Neural cell (in vitro differentiated cells): ENCODE results near the gene TXLNG. TPM values are rescaled to one million over a fixed set of nuclear protein-coding genes. Genes with fewer than 3 reads are reported as not detected.

Source experiments
- H2AFZ ChIP-seq: fragments of 200-600, 300-800 bp; sonication (generic), shearing (Covaris generic); 2 replicates; pipeline ENCODE4 v1.6.0; 2014; ENCODE audit warnings: low read depth, mild to moderate bottlenecking, antibody characterized with exemption, low read length, moderate library complexity
- H3F3A ChIP-seq: fragments of 200-600 bp; shearing (Covaris generic); 2 replicates; pipeline ENCODE4 v1.6.1; 2016; ENCODE audit warnings: mild to moderate bottlenecking, moderate library complexity, mixed read lengths, antibody characterized with exemption, low read length; ENCODE audit not compliant: insufficient read depth, poor library complexity, severe bottlenecking
- H3K27ac ChIP-seq: fragments of 200-600, 300-800 bp; sonication (generic), shearing (Covaris generic); 2 replicates; pipeline ENCODE4 v1.5.1; 2014; ENCODE audit warnings: mild to moderate bottlenecking, low read length, moderate library complexity
- H3K27me3 ChIP-seq: fragments of 300-800, 200-600 bp; sonication (generic), shearing (Covaris generic); 2 replicates; pipeline ENCODE4 v1.6.0; 2014; ENCODE audit warnings: mild to moderate bottlenecking, low read depth, low read length, moderate library complexity; ENCODE audit not compliant: insufficient read depth
- H3K36me3 ChIP-seq: fragments of 300-800, 200-600 bp; sonication (generic), shearing (Covaris generic); 2 replicates; pipeline ENCODE4 v1.5.1; 2014; ENCODE audit warnings: mild to moderate bottlenecking, antibody characterized with exemption, low read length, moderate library complexity; ENCODE audit not compliant: insufficient read depth
- H3K4me2 ChIP-seq: fragments of 300-800, 200-600 bp; sonication (generic), shearing (Covaris generic); 2 replicates; pipeline ENCODE4 v1.6.0; 2014; ENCODE audit warnings: mild to moderate bottlenecking, low read length
- H3K4me3 ChIP-seq: fragments of 300-800, 200-600 bp; sonication (generic), shearing (Covaris generic); 2 replicates; pipeline ENCODE4 v1.5.1; 2014; ENCODE audit warnings: mild to moderate bottlenecking, low read length, moderate library complexity
- H3K79me2 ChIP-seq: fragments of 200-600 bp; shearing (Covaris generic); replicated peaks from 2 replicates; pipeline ENCODE4 v1.6.0; 2014; ENCODE audit warnings: mild to moderate bottlenecking, low read length, moderate library complexity; ENCODE audit not compliant: insufficient read depth
- H3K9ac ChIP-seq: fragments of 300-800, 200-600 bp; sonication (generic), shearing (Covaris generic); 2 replicates; pipeline ENCODE4 v1.6.1; 2016; ENCODE audit warnings: mild to moderate bottlenecking, low read length, mixed read lengths
- H3K9me2 ChIP-seq: fragments of 200-600 bp; shearing (Covaris generic); 2 replicates; pipeline ENCODE4 v1.6.1; 2016; ENCODE audit warnings: mild to moderate bottlenecking, low read length, mixed read lengths; ENCODE audit not compliant: insufficient read depth
- H3K9me3 ChIP-seq: fragments of 200-600, 300-800 bp; sonication (generic), shearing (Covaris generic); 2 replicates; pipeline ENCODE4 v1.6.1; 2016; ENCODE audit warnings: mild to moderate bottlenecking, mixed run types, low read length, moderate library complexity, mixed read lengths
- H4K20me1 ChIP-seq: fragments of 200-600 bp; shearing (Covaris generic); 2 replicates; pipeline ENCODE4 v1.6.1; 2016; ENCODE audit warnings: mild to moderate bottlenecking, mixed run types; ENCODE audit not compliant: insufficient read depth
- EP300 ChIP-seq: fragments of 450-650 bp; conservative IDR thresholded peaks from 2 replicates; pipeline ENCODE4 v1.6.1; 2014; ENCODE audit warnings: antibody characterized with exemption, mild to moderate bottlenecking, moderate library complexity; ENCODE audit not compliant: poor library complexity, severe bottlenecking
- EZH2 ChIP-seq: fragments of 200-600, 300-800 bp; shearing (Covaris generic), sonication (generic); IDR thresholded peaks from 2 replicates; pipeline ENCODE4 v1.6.1; 2014; ENCODE audit warnings: antibody characterized with exemption, low read length, borderline replicate concordance, mild to moderate bottlenecking; ENCODE audit not compliant: insufficient read depth, poor library complexity, severe bottlenecking
- MXI1 ChIP-seq: fragments of 450-650 bp; conservative IDR thresholded peaks from 2 replicates; pipeline ENCODE4 v1.6.1; 2014; ENCODE audit warnings: antibody characterized with exemption, mild to moderate bottlenecking; ENCODE audit not compliant: poor library complexity, severe bottlenecking
- POLR2AphosphoS5 ChIP-seq: IDR thresholded peaks from 2 replicates; pipeline ENCODE4 v1.6.1; 2012
- RAD21 ChIP-seq: fragments of 450-650 bp; conservative IDR thresholded peaks from 2 replicates; pipeline ENCODE4 v1.6.1; 2014; ENCODE audit warnings: antibody characterized with exemption, mild to moderate bottlenecking, moderate library complexity
- SMC3 ChIP-seq: fragments of 450-650 bp; conservative IDR thresholded peaks from 2 replicates; pipeline ENCODE4 v1.6.1; 2014; ENCODE audit warnings: antibody characterized with exemption, mild to moderate bottlenecking, moderate library complexity; ENCODE audit not compliant: poor library complexity
- TAF1 ChIP-seq: IDR thresholded peaks from 2 replicates; pipeline ENCODE4 v1.6.1; 2012; ENCODE audit warnings: low read depth
- polyA plus RNA-seq: library from polyadenylated mRNA; depleted of rRNA; stranded (reverse); fragments of >200 nt; gene quantifications from 2 replicates; pipeline ENCODE4 v1.2.3, GENCODE V29; 2014
- TF ChIP-seq, protein P1 (sequence below): fragments of 450-650 bp; IDR thresholded peaks from 2 replicates; pipeline ENCODE4 v1.5.1; 2014; ENCODE audit warnings: antibody characterized with exemption, mild to moderate bottlenecking, moderate library complexity; ENCODE audit not compliant: poor library complexity, severe bottlenecking
- TF ChIP-seq, protein P2 (sequence below): IDR thresholded peaks from 2 replicates; pipeline ENCODE4 v1.6.1; 2012; ENCODE audit warnings: borderline replicate concordance

TXLNG gene
- polyA plus RNA-seq, 1 donor from 2014 or later: 24.2 TPM

DNA sequence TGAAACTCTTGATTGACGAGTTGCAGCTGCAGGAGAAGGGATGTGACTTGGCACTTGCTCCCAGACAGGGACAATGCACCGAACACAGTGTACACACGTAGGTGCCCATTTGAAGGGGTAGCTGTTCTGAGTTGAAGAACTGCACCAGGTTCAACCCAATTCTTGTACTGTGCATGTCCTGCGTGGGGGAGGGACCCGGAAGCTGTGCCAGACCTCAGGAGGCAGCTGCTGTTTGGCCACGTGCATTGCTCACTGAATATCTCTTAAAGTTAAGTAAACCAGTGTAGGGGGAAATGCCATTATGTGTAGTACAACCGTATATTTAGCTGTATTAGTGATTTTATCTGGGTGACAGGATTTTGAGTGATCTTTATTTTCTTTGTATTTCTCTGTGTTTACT is 95.9 kb downstream of the TXLNG start:
- Histone ChIP-seq H3K36me3 (no peaks in the 10 kb centered on the region), H3K9me3 (no peaks in the 10 kb centered on the region), H3K9me2 (no peaks in the 10 kb centered on the region), H4K20me1 (no peaks in the 10 kb centered on the region), H3F3A (no peaks in the 10 kb centered on the region), H3K4me2 (no peak overlapping the region), H3K79me2 (no peaks in the 10 kb centered on the region), H3K27me3 (no peaks in the 10 kb centered on the region), H2AFZ (no peak overlapping the region), H3K9ac (no peak overlapping the region), H3K4me3 (peak overlapping the region; percentile 57), H3K27ac (no peak overlapping the region)
- no peak for TF ChIP-seq EZH2
- TF ChIP-seq, protein P1, sequence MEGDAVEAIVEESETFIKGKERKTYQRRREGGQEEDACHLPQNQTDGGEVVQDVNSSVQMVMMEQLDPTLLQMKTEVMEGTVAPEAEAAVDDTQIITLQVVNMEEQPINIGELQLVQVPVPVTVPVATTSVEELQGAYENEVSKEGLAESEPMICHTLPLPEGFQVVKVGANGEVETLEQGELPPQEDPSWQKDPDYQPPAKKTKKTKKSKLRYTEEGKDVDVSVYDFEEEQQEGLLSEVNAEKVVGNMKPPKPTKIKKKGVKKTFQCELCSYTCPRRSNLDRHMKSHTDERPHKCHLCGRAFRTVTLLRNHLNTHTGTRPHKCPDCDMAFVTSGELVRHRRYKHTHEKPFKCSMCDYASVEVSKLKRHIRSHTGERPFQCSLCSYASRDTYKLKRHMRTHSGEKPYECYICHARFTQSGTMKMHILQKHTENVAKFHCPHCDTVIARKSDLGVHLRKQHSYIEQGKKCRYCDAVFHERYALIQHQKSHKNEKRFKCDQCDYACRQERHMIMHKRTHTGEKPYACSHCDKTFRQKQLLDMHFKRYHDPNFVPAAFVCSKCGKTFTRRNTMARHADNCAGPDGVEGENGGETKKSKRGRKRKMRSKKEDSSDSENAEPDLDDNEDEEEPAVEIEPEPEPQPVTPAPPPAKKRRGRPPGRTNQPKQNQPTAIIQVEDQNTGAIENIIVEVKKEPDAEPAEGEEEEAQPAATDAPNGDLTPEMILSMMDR: no peak
- TF ChIP-seq TAF1: no peak
- TF ChIP-seq POLR2AphosphoS5: no peak
- TF ChIP-seq, protein P2, sequence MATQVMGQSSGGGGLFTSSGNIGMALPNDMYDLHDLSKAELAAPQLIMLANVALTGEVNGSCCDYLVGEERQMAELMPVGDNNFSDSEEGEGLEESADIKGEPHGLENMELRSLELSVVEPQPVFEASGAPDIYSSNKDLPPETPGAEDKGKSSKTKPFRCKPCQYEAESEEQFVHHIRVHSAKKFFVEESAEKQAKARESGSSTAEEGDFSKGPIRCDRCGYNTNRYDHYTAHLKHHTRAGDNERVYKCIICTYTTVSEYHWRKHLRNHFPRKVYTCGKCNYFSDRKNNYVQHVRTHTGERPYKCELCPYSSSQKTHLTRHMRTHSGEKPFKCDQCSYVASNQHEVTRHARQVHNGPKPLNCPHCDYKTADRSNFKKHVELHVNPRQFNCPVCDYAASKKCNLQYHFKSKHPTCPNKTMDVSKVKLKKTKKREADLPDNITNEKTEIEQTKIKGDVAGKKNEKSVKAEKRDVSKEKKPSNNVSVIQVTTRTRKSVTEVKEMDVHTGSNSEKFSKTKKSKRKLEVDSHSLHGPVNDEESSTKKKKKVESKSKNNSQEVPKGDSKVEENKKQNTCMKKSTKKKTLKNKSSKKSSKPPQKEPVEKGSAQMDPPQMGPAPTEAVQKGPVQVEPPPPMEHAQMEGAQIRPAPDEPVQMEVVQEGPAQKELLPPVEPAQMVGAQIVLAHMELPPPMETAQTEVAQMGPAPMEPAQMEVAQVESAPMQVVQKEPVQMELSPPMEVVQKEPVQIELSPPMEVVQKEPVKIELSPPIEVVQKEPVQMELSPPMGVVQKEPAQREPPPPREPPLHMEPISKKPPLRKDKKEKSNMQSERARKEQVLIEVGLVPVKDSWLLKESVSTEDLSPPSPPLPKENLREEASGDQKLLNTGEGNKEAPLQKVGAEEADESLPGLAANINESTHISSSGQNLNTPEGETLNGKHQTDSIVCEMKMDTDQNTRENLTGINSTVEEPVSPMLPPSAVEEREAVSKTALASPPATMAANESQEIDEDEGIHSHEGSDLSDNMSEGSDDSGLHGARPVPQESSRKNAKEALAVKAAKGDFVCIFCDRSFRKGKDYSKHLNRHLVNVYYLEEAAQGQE: no peak
- TF ChIP-seq SMC3: no peak
- no peak for TF ChIP-seq RAD21
- TF ChIP-seq MXI1: no peak
- TF ChIP-seq EP300: no peak

DNA sequence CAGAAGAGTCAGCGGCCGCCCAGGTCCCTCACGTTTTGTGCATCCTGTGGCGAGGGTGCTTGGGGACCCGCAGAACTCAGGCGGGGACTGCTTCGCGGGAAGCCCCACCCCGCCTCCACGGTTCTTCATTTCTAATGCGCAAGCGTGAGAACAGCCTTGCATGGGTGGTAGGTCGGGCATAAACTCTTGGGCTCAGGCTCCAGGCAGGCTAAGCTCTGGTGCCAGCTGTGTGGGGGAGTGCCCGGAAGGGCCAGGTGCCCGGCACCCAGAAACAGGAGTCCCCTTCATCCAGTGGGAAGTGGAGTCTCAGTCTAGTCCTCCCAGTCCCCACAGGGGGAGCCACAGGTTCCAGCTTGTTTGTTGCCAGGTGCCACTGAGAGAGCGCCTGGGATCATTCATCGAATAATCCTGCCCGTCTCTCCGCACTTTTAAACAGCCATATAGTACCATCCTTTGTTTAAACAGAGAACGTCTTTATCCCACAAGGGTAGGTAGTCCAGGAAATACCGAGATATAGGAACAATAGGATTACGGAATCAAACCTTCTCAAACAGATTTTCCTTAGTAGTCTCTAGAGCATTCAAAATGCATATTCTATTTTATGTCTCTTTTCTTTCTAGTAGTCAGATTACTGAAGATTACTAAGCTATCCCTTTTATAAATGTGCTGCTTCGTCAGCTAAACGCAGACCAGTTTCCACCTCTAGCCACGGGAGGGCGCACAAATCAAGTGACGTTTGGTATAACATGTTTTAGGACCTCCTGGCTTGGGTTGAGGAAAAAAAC is 96.6 kb downstream of the TXLNG start:
- Histone ChIP-seq H3K4me3 (peak overlapping the region; percentile 57), H3K9me3 (no peaks in the 10 kb centered on the region), H3K4me2 (no peak overlapping the region), H3K9ac (peak overlapping the region; percentile 39), H3K79me2 (no peaks in the 10 kb centered on the region), H4K20me1 (no peaks in the 10 kb centered on the region), H3F3A (no peaks in the 10 kb centered on the region), H2AFZ (peak overlapping the region; percentile 14), H3K27me3 (no peaks in the 10 kb centered on the region), H3K27ac (peak overlapping the region; percentile 42), H3K36me3 (no peaks in the 10 kb centered on the region), H3K9me2 (no peaks in the 10 kb centered on the region)
- TF ChIP-seq RAD21: peak; percentile 72
- TF ChIP-seq EZH2: no peak
- no peak for TF ChIP-seq POLR2AphosphoS5
- TF ChIP-seq, protein P1: peak; percentile 70
- TF ChIP-seq MXI1: no peak
- TF ChIP-seq EP300: no peak
- peak; percentile 75 for TF ChIP-seq SMC3
- TF ChIP-seq TAF1: no peak
- TF ChIP-seq, protein P2: no peak
